ENCODE measurements around the gene SPC24.

GRCh38 chr19:11101057-11101456 lies 54.5 kb downstream of the SPC24 start:
- TF ChIP-seq POLR2AphosphoS5 (IDR thresholded peaks at IDR 0.05; ENCODE audit: borderline replicate concordance, low read depth, low read length): no peak
- no peak for TF ChIP-seq FOXP2 (optimal IDR thresholded peaks at IDR 0.05; ENCODE audit: control extremely low read depth, extremely low read length, insufficient read depth)

Data from SK-N-MC (cell line).